Fibroblast of lung (primary cell): Measurements from ENCODE around the gene ADGRV1. TPM values are rescaled to one million over a fixed set of nuclear protein-coding genes. Genes with fewer than 3 reads are reported as not detected.

Source experiments
- DNase-seq, 2 donors: peaks; one replicate each; pipeline versions ENCODE4 v3.0.0 to v3.0.0-alpha.2; 2010; ENCODE audit warnings: low read depth in 2 of 2
- H2AFZ ChIP-seq: 2 replicates; pipeline ENCODE4 v1.5.1; 2012; ENCODE audit warnings: low read length, control low read depth, inconsistent platforms
- H3K27ac ChIP-seq: 2 replicates; pipeline ENCODE4 v1.5.1; 2011; ENCODE audit warnings: low read length, control low read depth; ENCODE audit not compliant: insufficient read depth
- H3K27me3 ChIP-seq: 2 replicates; pipeline ENCODE4 v1.5.1; 2011; ENCODE audit warnings: mild to moderate bottlenecking, low read length; ENCODE audit not compliant: control insufficient read depth, insufficient read depth
- H3K36me3 ChIP-seq: 2 replicates; pipeline ENCODE4 v1.5.1; 2011; ENCODE audit warnings: low read length; ENCODE audit not compliant: control insufficient read depth, insufficient read depth
- H3K4me1 ChIP-seq: 2 replicates; pipeline ENCODE4 v1.5.1; 2011; ENCODE audit warnings: low read length; ENCODE audit not compliant: control insufficient read depth, insufficient read depth; ENCODE audit errors: extremely low read depth
- H3K4me2 ChIP-seq: 2 replicates; pipeline ENCODE4 v1.5.1; 2011; ENCODE audit warnings: low read length, control low read depth; ENCODE audit not compliant: insufficient read depth; ENCODE audit errors: extremely low read depth
- H3K4me3 ChIP-seq, 4 experiments: fragments of 200-600 bp in 1 of 4; sonication (generic) in 1 of 4; replicated peaks in 1 of 4; 2 replicates each; pipeline ENCODE4 v1.5.1; 2011 to 2016; ENCODE audit warnings: low read length in 4 of 4, low read depth in 3 of 4, mild to moderate bottlenecking in 3 of 4, control low read depth in 2 of 4, inconsistent platforms in 1 of 4, mixed read lengths in 1 of 4; ENCODE audit not compliant: insufficient read depth in 1 of 4; ENCODE audit errors: control extremely low read depth in 1 of 4
- H3K79me2 ChIP-seq: 2 replicates; pipeline ENCODE4 v1.5.1; 2012; ENCODE audit warnings: mild to moderate bottlenecking, low read length, inconsistent platforms; ENCODE audit not compliant: control insufficient read depth, insufficient read depth
- H3K9ac ChIP-seq: 2 replicates; pipeline ENCODE4 v1.5.1; 2011; ENCODE audit warnings: mild to moderate bottlenecking, low read length, control low read depth; ENCODE audit not compliant: insufficient read depth
- H3K9me3 ChIP-seq: 2 replicates; pipeline ENCODE4 v1.5.1; 2012; ENCODE audit warnings: low read depth, low read length; ENCODE audit not compliant: control insufficient read depth, insufficient read depth
- H4K20me1 ChIP-seq: 2 replicates; pipeline ENCODE4 v1.5.1; 2011; ENCODE audit warnings: low read length; ENCODE audit not compliant: control insufficient read depth, insufficient read depth; ENCODE audit errors: extremely low read depth
- CTCF ChIP-seq, 2 donors: IDR thresholded peaks in 1 of 2; conservative IDR thresholded peaks in 1 of 2; 1 replicate in 1 of 2; 2 replicates in 1 of 2; pipeline ENCODE4 v1.5.1; 2011 to 2012; ENCODE audit warnings: low read length in 2 of 2, control low read depth in 1 of 2, inconsistent platforms in 1 of 2, low read depth in 1 of 2, mild to moderate bottlenecking in 1 of 2
- EZH2 ChIP-seq: IDR thresholded peaks from 2 replicates; pipeline ENCODE4 v1.5.1; 2012; ENCODE audit warnings: low read length, control low read depth, mild to moderate bottlenecking; ENCODE audit errors: missing control alignments
- polyA plus RNA-seq, 2 donors: library from polyadenylated mRNA; depleted of rRNA in 1 of 2; stranded (reverse) in 1 of 2; unstranded in 1 of 2; fragments of >200 nt; gene quantifications; 2 replicates each; pipeline ENCODE4 v1.2.1, GENCODE V29; 2011 to 2012; ENCODE audit warnings: missing spikeins in 1 of 2
- total RNA-seq: library from RNA; depleted of rRNA; stranded (reverse); fragments of >200 nt; gene quantifications from 2 replicates; pipeline ENCODE4 v1.2.1, GENCODE V29; 2014

ADGRV1 gene
- total and polyA plus RNA-seq, 2 donors (not counting 1 experiment from before 2014, with no cell fraction given) = 0.15 to 0.17 TPM

GRCh38 chr5:90868799-90869198 lies 310.2 kb downstream of the ADGRV1 start:
- Histone ChIP-seq H3K9me3 (no peaks in the 10 kb centered on the region), H4K20me1 (no peaks in the 10 kb centered on the region), H2AFZ (no peak overlapping the region), H3K4me1 (no peaks in the 10 kb centered on the region), H3K4me2 (no peak overlapping the region), H3K27ac (no peak overlapping the region), H3K9ac (no peak overlapping the region), H3K27me3 (no peaks in the 10 kb centered on the region), H3K4me3 (no peak overlapping the region), H3K36me3 (no peaks in the 10 kb centered on the region), H3K79me2 (no peaks in the 10 kb centered on the region)
- no peak for TF ChIP-seq CTCF (conservative IDR thresholded peaks at IDR 0.05 in 1 of 2, IDR thresholded peaks at IDR 0.05 in 1 of 2; ENCODE audit: low read depth in 1 of 2, low read length in 2 of 2)
- TF ChIP-seq EZH2 = no peak
- DNase-seq = no peak

GRCh38 chr5:90871391-90871991 lies 312.9 kb downstream of the ADGRV1 start:
- Histone ChIP-seq H3K79me2 (no peaks in the 10 kb centered on the region), H3K9ac (no peak overlapping the region), H4K20me1 (no peaks in the 10 kb centered on the region), H3K4me2 (no peak overlapping the region), H2AFZ (no peak overlapping the region), H3K9me3 (no peaks in the 10 kb centered on the region), H3K4me3 (no peak overlapping the region), H3K27ac (no peak overlapping the region), H3K36me3 (no peaks in the 10 kb centered on the region), H3K4me1 (no peaks in the 10 kb centered on the region), H3K27me3 (no peaks in the 10 kb centered on the region)
- TF ChIP-seq EZH2 (no peak), CTCF (conservative IDR thresholded peaks at IDR 0.05 in 1 of 2, IDR thresholded peaks at IDR 0.05 in 1 of 2; ENCODE audit: low read depth in 1 of 2, low read length in 2 of 2) (no peak)
- peak in 1 of 2 donors; percentile 23 for DNase-seq

- no peak overlapping the region for H2AFZ ChIP-seq
- no peak overlapping the region for H3K27ac ChIP-seq
- no peak overlapping the region for H3K4me2 ChIP-seq
- no peak overlapping the region for H3K4me3 ChIP-seq
- no peaks in the 10 kb centered on the region for H3K79me2 ChIP-seq
- TF ChIP-seq EZH2 (no peak), CTCF (conservative IDR thresholded peaks at IDR 0.05 in 1 of 2, IDR thresholded peaks at IDR 0.05 in 1 of 2; ENCODE audit: low read depth in 1 of 2, low read length in 2 of 2) (no peak)
- peak in 1 of 2 donors; percentile 41 for DNase-seq
- no peaks in the 10 kb centered on the region for H3K36me3 ChIP-seq
- H3K9ac ChIP-seq = no peak overlapping the region
- no peaks in the 10 kb centered on the region for H3K27me3 ChIP-seq
- H3K9me3 ChIP-seq = no peaks in the 10 kb centered on the region
- no peaks in the 10 kb centered on the region for H4K20me1 ChIP-seq
- peaks cover under 1% of the 10 kb centered on the region for H3K4me1 ChIP-seq
These were observed 314.5 kb downstream of the ADGRV1 start for GRCh38 chr5:90873033-90873517.
